ENCODE data around the gene TEKT2.
A peak's percentile ranks its signal among the peaks of the same experiment; 100 is the strongest.

TEKT2 gene

GRCh38 chr1:36087233-36088123, 3.6 kb downstream of the TEKT2 start:
- no peak for DNase-seq (ENCODE audit: low read depth)

GRCh38 chr1:36088265-36088576, 4.3 kb downstream of the TEKT2 start:
- no peak for DNase-seq (ENCODE audit: low read depth)

- DNase-seq (ENCODE audit: low read depth): peak; percentile 87
Observed at GRCh38 chr1:36088577-36089392, 4.9 kb downstream of the TEKT2 start, which contains the start of gene ADPRS. Gene ADPRS (plus strand): TSS chr1:36088892. CDS start chr1:36088905, 13 bp downstream.

GRCh38 chr1:36089393-36090121, 5.7 kb downstream of the TEKT2 start:
- no peak for DNase-seq (ENCODE audit: low read depth)

GRCh38 chr1:36091141-36091540, 7.2 kb downstream of the TEKT2 start:
- DNase-seq (ENCODE audit: low read depth): no peak

GRCh38 chr1:36091698-36092097, 7.8 kb downstream of the TEKT2 start:
- no peak for DNase-seq (ENCODE audit: low read depth)

GRCh38 chr1:36092166-36092797, 8.4 kb downstream of the TEKT2 start:
- DNase-seq (ENCODE audit: low read depth): no peak

- no peak for DNase-seq (ENCODE audit: low read depth)
Observed at GRCh38 chr1:36092798-36093185, 8.9 kb downstream of the TEKT2 start.

GRCh38 chr1:36093226-36093625, 9.3 kb downstream of the TEKT2 start:
- DNase-seq (ENCODE audit: low read depth): no peak

GRCh38 chr1:36093929-36094328, 10.0 kb downstream of the TEKT2 start:
- DNase-seq (ENCODE audit: low read depth): no peak

- no peak for DNase-seq (ENCODE audit: low read depth)
Observed at GRCh38 chr1:36094621-36095061, 10.7 kb downstream of the TEKT2 start.

GRCh38 chr1:36095760-36096405, 12.0 kb downstream of the TEKT2 start:
- DNase-seq (ENCODE audit: low read depth): no peak

- no peak for DNase-seq (ENCODE audit: low read depth)
Observed at GRCh38 chr1:36096500-36097432, 12.9 kb downstream of the TEKT2 start.

GRCh38 chr1:36097693-36098585, 14.0 kb downstream of the TEKT2 start:
- no peak for DNase-seq (ENCODE audit: low read depth)

GRCh38 chr1:36098650-36099365, 14.9 kb downstream of the TEKT2 start:
- no peak for DNase-seq (ENCODE audit: low read depth)

GRCh38 chr1:36099681-36100341, 15.9 kb downstream of the TEKT2 start:
- DNase-seq (ENCODE audit: low read depth): peak; percentile 62

- DNase-seq (ENCODE audit: low read depth): no peak
Observed at GRCh38 chr1:36100376-36100775, 16.5 kb downstream of the TEKT2 start.

GRCh38 chr1:36101546-36101945, 17.7 kb downstream of the TEKT2 start:
- DNase-seq (ENCODE audit: low read depth): no peak
